Breast epithelium (tissue), 3 donors: ENCODE results near the gene ROPN1L.

Experiments
- CTCF ChIP-seq, 3 donors: fragments of 450-650 bp; IDR thresholded peaks; one replicate each; pipeline ENCODE4 v1.5.1; 2016 to 2017; ENCODE audit warnings: antibody characterized with exemption in 3 of 3, mild to moderate bottlenecking in 3 of 3, moderate library complexity in 3 of 3
- POLR2A ChIP-seq: fragments of 450-650 bp; IDR thresholded peaks from one replicate; pipeline ENCODE4 v1.6.1; 2016; ENCODE audit warnings: antibody characterized with exemption, mild to moderate bottlenecking, moderate library complexity

GRCh38 chr5:10505517-10506095, 63.9 kb downstream of the ROPN1L start:
- no peak for TF ChIP-seq CTCF (IDR thresholded peaks at IDR 0.05)
- no peak for TF ChIP-seq POLR2A
